Stimulated activated CD8-positive, alpha-beta memory T cell treated with anti-CD3 and anti-CD28 coated beads, Interleukin-12 subunit alpha, Interleukin-12 subunit beta, amount 100 ng/mL, for 1 hour (primary cell): ENCODE data around the gene MRTFB.

Experiments used
- DNase-seq: peaks from one replicate; pipeline ENCODE4 v3.0.0-alpha.2; 2020; ENCODE audit warnings: low read depth

The MRTFB gene

DNA sequence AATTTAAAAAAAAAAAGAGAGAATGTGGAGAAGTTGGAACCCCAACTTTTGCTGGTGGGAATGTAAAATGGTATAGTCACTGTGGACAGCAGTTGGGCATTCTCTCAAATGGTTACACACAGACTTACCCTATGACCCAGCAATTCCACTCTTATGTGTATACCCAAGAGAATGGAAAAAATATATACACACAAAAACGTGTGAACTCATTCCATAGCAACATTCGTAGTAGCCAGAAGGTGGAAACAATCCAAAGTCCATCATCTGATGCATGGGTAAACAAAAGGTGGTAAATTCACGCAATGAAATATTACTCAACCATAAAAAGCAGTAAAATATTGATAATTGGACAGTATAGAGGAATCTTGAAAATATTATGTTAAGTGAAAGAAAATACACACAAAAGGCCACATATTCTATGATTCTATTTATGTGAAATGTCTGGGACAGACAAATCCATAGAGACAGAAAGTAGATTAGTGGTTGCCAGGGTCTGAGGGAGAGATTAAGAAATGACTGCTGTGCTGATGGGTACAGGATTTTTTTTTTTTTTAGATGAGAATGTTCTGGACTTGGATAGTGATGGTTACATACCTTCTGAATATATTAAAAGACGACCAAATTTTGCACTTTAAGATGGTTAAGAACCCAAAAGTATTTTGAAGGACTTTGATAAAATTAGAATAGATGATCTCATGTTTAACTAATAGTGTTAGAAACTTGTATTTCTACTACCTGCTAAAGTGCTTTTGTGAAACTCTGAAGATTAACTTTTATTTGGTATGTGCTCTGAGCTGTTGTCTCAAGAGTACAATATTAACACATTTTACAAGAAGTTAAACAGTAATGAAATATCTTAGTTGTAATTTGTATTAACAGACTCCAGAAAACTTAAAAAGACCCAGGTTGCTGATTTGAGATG is 60.9 kb downstream of the MRTFB start:
- no peak for DNase-seq

DNA sequence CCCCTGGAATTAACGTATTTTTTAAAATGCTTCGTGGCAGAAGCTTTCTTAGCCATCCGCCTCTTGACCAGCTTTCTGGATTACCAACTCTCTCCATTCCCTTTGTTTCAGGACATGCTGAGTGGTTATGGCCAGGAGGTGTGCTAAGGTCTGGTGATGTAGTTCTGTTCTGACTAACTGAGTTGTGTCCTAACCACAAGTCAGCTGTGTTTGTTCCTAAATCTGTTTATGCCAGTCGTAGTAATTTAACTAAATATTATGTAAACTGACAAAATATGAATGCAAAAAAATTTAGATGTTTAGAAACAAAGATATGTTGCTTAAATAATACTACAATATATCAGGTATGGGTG is 61.6 kb downstream of the MRTFB start:
- no peak for DNase-seq

DNA sequence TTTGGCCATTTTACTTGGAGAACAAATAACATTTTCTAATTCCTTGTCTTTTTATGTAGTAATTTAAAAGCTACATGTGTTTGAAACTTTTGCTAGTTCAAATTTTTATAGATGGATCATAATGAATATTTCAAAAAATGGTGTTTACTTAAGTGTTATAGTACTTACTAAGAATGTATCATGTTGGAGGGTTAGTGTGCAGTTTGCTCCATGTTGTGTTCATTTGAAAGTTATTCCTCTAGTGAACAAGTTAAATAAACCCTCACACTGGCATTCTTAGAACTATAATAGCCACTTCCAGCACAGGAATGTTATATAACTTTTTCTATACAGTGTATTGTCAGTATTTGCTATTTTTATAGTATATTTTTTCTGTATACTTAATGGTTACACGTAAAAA is 62.8 kb downstream of the MRTFB start:
- DNase-seq, result no peak

DNA sequence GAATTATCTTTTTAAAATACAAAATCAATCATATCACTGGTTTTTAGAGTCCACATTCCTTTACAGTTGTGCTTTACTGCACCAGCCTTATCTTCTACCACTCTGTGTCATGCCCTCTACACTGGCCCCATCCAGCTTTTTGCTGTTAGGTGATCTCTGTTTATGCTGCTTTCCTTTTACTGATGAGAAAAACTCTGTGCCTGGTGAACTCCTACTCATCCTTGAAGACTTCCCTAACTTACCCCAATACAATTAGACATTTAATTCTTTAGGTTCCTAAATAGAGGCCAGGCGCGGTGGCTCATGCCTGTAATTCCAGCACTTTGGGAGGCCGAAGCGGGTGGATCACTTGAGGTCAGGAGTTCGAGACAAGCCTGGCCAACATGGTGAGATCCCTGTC is 64.6 kb downstream of the MRTFB start:
- no peak for DNase-seq

DNA sequence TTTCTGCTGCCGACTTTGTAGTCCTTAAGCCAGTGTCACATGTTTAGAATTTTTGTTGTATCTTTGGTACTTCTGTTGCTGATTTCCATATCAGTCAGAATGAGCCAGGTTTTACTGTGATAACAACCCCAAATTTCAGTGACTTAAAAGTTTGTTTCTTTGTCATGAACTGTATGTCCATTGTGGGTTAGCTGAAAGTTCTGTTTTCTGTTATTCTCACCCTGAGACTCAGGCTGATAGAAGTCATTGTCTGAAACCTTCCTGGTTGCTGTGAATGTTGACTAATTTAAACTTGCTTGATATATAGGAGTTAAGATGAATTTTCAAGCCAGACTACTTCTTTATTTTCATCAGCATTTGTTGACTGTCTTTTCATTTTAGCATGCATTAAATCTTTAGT is 68.8 kb downstream of the MRTFB start:
- no peak for DNase-seq

DNA sequence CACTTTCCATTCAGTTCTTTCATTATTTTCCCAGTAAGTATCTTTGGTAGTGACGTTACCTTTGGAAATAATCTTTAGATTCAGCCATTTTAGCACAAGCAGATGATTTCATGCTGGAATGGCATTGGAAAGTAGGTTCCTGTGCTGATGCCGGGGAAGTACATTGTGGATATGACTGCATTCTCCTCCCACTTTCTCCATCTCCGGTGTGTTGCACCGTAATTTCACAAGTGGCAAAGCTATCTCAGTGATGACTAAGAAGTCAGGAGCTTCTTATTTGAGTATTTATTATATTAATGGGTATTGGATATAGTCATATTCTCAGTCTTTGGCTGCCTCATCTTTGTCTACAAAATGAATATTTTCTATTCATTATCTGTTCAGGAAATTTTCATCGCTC is 69.8 kb downstream of the MRTFB start:
- no peak for DNase-seq

DNA sequence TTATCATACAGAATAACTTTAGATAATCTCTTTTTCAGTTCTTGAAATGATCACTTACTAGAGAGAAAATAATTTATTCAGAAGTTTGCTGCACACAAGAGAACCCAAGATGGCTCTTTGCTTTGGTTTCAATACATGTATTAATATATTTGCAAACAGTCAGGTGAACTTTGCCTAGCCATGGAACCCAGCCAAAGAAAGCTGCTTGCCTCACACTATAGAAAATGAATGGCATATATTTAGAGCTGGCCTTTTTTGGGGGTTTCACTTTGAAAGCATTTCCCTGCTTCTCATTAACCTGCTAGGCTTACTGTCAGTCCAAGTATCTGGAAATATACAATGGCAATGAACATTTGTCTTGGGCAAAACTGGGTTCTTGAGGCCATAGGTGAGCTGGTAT is 75.3 kb downstream of the MRTFB start:
- no peak for DNase-seq

DNA sequence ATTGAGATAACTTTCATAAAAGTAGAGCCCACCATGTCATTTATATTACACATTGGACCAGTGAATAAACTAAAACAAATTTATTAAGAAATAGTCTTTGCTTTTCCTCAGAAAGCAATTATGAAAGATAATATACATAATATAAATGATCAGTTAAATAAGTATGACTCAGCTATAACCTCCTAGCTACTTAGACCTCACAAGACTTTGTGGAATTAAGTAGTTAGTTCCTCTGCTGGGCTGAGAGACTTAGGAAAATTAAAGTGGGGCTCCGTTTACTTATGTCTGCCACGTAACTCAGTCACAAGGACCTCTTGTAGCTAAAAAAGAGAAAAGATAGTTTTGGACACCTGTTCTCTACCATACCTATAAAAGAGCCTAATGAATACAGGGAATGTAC is 76.9 kb downstream of the MRTFB start:
- DNase-seq, result no peak

DNA sequence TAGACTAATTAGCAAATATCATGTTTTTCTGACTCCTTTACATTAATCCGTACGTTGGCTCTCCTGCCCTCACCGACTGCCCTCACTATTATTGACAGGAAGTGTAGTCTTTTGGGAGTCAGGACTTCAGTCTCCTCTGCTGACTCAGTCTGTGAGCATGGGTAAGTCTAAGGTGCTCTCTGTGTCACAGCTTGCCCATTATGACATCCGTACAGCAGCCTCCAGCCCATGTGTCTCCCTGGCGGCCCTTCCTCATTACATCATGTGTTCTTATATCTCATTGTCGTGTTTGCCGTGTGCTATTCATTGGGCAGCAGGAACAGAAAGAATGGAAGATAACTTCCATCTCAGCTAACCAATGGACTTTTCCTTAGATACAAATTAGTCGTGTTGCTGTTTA is 77.5 kb downstream of the MRTFB start:
- no peak for DNase-seq

DNA sequence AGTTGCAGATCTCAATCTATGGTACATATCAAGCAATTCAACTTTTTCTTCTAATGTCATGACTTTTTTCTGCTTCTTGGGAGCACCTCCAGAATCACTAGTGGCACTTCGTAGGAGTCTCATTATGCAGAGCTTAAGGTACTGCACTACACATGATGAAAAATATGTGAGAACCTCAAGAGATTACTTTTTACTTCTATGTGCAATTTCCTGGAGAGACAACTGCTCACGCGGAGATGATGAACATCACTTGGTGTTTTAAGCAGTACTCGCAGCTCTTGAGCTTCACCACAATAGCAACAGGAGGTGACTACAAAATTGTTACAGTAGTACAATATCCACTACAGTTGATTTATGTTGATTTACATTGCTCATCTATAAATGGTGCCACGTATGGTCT is 79.7 kb downstream of the MRTFB start:
- DNase-seq, result no peak

DNA sequence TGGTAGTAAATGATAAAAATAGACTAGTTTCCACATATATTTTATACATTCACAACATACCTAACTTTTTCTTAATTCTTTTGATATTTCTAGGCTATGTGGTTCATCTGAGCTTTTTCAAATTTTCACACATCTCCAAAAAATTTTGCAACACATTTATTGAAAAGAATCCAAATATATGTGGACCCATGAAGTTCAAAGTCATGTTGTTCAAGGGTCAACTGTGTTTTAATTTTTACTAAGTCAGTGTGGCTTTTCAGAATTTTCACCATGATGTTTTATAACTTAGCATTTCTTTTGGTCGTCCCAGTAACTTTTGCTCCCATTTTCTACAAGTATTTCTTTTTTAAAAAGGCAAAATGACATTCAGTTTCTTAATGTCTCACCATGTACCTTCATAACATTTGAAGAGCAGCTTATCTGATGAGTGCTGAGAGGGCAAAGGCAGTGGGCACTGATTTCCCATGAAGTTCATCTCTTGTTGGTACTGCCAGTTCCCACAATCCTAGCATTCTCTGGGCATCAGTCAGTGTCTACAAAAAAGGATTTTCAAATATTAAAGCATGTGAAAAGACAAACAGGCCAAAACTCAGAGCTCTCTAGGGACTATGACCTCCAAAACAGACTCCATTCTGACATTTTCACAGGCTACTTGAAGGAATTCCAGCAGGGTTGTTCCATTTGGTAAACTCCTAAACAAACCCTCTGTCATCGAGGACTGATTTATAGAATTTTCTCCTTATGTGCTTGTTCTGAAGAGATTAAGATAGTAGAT is 80.3 kb downstream of the MRTFB start:
- DNase-seq, result no peak

DNA sequence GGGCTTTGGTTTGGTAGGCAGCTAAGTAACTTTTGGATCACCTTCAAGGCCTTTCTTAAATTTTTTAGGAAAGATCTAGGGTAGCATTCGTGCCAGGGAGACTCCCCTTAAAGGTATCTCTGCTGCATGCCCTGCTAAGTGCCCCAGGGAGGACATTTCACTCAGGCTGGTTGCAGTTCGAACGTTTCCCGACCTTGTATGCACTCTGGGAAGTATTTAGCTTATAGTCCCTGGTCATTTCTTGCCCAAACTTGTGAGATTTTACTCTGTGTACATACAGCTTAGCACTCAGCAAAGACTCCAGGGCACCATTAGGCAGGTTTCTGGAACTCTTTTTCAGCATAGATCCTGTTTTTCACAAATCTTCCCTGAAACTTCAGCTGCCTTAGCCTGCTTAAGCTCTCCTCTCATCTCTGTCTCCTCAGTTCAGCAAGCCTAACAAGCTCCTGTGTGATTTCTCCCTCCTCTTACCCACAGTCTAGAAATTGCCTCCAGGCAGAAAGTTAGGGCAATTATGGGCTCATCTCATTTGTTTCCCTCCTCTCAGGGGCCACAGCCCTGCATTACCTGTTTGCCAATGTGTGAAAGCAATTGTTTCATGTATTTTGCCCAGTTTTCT is 84.6 kb downstream of the MRTFB start:
- no peak for DNase-seq

DNA sequence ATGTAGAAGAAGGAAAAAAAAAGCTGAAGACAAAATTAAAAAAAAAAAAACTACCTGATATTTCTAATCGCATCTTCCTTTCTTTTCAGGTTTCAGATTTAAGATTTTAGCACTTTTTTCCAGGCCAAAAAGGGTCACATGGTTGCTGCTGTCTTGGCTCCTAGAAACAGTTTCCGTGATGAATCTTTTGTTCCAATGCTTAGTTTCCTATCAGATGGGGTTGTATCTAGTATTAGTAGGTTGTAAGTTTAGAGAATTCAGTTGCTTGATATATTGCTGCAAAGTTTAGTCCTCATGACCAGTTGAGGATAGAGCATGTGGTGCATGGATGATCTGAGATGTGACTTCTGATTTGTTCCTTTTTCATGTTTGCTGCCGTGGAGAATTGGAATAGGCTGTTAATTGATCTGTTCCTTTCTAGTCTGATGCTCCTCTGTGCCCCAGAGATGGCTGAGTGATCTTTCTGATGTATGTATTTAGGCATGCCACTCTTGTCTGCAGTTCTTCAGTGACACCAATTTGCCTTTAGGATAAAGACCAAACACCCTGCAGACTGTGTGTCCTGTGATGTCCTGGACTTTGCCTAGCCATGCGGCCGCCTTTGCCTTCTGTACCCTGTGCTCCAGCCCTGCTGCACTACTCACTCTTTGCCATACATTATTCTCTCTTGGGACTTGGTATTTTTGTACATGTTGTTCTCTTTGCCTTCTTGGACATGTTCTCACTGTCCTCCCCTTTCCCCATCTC is 94.0 kb downstream of the MRTFB start:
- DNase-seq, result no peak

DNA sequence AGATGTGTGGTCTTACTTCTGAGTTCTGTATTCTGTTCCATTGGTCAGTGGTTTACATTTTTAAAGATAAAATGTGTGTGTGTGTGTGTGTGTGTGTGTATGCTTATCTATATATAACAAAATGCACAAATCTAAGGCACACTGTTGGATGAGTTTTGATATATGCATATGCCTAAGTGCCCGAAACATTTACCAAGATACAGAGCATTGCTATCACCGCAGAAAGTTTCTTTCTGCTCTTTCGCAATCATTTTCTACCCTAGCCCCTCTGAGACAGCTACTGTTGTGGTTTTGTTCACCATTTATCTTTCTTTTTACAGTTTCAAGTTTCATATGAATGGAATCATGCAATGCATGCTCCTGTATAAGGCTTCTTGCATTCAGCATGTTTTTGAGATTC is 97.0 kb downstream of the MRTFB start:
- no peak for DNase-seq

DNA sequence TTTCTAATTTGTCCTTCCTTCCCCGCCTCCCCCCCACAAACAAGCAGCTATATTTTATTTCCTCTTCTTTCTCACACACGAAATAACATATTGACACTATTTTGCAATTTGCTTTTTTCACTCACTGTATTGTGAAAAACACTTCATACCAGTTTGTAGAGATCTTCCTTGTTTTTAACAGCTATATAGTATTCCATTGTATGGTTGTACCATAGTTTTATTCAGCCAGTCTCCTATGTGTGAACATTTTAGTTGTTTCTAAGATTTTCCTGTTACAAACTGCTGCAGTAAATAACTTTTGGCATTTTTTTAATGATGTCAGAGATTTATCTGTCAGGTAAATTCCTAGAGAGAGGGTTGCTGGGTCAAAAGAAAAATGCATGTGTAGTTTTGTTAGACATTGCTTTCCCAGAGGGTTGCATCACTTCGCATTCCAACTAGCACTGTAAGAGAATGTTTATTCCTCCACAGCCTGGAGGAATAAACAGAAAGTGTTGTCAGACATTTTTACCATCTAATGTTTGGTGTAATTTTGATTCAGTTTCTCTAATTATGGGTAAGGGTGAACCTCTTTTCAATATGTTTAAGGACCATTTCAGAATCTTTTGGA is 101.2 kb downstream of the MRTFB start:
- DNase-seq, result no peak

DNA sequence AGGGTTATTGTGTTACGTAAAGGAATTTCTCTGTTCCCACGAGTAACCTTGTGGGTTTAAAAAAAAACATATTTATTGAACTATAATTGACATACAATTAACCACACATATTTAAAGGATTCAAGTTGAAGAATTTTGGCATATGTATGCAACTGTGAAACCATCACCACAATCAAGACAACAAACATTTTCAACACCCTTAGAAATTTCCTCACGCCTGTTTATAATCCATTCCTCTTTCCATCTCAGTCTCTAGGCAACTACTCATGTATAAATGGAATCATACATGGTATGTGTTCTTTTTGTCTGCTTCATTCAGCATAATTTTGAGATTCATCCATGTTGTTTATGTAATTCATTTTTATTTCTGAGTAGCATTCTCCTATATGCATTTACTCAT is 104.0 kb downstream of the MRTFB start:
- no peak for DNase-seq

DNA sequence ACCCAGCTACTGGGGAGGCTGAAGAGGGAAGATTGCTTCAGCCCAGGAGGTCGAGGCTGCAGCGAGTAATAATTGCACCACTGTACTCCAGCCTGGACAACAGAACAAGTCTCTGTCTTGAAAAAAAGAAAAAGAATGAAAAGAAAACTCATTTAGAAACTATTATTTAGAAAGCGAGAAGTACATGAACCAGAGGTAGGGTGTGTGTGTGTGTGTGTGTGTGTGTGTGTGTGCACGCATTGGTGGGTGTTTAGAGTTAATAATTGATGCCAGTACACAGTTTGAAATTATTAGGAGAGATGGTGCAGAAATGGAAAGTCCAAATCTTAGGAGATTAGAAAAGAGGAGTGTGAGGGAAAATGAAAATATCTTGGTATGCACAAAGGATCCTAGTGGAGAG is 106.6 kb downstream of the MRTFB start:
- DNase-seq, result no peak

DNA sequence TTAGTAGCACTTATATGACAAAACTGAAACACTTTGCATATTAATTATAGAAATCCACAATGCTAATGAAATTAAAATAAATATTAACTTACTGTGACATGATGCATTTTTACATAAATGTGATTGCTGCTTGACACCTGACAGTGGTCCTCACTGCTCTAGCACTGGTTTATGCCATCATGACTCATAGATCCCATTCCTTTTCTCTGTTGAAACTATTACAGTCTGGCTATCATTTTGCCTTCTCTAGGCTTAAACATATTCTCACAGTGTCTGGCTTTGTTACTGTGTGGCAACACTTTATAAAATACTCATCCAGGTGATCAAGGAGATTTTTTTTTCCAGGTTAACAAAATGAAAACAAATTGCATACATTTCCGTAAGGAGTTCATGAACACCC is 108.0 kb downstream of the MRTFB start:
- no peak for DNase-seq

DNA sequence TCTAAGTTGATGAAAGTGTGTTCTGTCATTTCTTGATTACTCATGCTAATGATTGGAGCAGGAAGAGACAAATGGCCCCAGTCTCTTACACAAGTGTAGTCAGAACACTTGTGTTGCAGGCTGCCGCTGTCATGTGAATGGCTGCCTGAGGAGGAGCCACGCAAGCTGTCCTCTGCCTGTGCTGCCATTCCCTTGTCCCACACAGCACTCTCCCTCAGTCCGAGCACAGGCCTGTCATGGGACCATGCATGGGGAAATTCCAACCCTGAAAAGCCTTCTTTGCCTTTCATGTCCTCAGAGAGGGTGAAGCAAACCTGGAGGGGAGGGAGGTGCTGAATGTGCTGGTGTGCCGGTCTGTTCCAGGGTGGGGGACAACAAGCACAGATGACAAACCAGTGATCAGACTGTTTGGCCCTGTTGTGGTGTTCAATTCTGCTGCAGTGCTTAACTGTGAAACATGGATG is 109.4 kb downstream of the MRTFB start:
- DNase-seq, result no peak

DNA sequence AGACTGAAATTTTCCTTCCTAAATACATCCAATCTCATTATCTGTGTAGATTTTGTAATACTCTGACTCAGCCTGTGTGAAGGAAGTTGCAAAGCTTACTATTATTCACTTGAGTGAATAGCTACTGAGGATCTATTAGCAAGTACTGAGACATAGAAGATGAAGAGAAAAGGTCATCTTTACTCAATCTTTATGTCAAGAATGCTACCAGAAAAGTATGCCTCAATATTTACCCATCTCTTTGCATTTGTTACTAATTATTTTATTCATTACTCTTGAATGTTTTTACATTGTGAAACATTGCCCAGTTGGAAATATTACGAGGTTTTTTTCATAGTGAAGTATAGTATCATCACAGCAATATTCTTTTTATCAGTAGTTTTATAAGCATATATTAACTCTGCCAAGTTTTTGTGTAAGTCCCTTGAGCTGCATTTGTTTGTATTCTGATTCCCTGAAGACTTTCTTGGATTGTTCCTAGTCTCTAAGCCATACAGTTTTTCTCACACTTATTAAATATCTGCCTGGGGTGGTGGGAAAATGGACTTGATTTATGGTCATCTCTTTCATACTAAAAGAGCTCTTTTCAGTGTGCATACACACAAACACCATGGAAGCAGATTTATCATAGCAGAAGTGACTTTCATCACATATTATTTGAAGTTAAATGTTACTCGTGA is 110.4 kb downstream of the MRTFB start:
- no peak for DNase-seq

DNA sequence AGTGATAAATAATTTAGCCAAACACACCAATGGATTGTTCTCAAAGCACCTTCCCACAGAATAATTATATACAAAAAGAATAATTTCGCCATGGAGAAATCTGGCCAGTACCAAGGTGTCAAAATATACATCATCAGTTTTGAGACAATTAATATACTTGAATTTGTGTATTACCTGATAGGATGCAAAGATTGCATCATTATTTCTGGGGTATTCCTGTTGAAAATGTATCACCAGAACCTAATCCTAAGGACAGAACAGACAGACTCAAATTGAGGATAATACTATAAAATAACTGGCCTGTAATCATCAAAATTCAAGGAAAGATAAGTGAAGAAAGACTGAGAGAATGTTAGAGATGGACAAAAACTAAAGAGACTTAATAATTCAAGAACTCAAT is 111.9 kb downstream of the MRTFB start:
- no peak for DNase-seq
